Pulmonary artery endothelial cell (primary cell): ENCODE results near the gene CCDC138. TPM values are rescaled to one million over a fixed set of nuclear protein-coding genes. Genes with fewer than 3 reads are reported as not detected.
"Not testable (repeated sequence)": the region's sequence is repeated elsewhere in the genome, so short reads cannot be mapped to it uniquely, and the experiment has no call there.

Experiments used
- DNase-seq: peaks from one replicate; pipeline ENCODE4 v3.0.0-alpha.2; 2011; ENCODE audit warnings: low read depth, low spot score
- total RNA-seq: library from RNA; depleted of rRNA; stranded (reverse); fragments of >200 nt; gene quantifications from 2 replicates; pipeline ENCODE4 v1.2.3, GENCODE V29; 2014

Gene CCDC138, protein sequence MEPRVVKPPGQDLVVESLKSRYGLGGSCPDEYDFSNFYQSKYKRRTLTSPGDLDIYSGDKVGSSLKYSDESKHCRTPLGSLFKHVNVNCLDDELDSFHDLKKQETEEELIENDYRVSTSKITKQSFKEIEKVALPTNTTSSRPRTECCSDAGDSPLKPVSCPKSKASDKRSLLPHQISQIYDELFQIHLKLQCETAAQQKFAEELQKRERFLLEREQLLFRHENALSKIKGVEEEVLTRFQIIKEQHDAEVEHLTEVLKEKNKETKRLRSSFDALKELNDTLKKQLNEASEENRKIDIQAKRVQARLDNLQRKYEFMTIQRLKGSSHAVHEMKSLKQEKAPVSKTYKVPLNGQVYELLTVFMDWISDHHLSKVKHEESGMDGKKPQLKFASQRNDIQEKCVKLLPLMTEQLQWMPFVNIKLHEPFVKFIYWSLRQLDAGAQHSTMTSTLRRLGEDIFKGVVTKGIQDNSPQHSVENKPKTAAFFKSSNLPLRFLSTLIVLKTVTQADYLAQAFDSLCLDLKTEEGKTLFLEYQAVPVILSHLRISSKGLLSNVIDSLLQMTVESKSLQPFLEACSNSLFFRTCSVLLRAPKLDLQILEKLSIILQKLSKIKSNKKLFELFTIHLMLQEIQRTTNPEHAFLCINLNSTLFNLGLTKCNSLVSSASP
- total RNA-seq, result 7.3 and 10.3 TPM in 2 replicates

DNA sequence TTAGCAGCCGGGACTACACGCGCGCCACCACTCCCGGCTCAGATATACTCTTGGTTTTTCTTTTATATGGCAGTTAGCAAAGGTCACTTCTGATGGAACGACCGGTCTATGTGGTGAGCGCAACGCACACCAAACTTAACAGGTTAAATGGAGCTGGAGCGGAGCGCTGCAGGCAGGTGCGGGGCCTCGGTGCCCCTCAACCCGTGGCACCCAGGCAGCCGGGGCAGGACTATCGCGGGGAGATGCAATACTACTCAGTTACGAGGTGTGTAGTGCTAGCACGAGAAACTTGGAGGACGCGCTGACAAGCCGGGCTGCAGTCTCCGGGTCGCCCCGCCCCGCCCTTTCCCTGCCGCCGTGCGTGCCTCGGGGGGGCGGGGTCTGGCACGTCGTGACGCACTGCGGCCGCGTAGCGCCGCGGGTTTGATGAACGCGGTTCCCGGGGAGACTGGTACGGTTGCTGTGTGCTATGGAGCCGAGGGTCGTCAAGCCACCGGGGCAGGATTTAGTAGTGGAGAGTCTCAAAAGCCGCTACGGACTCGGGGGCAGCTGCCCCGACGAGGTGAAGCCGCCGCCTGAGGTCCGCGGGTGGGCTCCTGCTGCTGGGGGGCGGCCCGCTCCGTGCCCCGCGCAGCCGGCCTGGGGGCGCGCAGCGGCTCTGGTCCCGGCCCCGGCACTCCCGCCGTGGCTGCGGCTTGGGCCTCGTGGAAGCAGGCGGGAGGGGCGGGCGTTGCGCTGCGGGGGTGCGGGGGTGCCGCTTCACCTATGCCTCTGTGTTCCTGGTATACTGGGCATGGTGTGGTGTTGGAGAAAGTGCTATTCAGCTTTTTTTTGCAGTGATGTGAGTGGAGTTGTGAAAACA is at the start of gene CCDC138:
CCDC138 (plus strand) TSS at position 418 of the 862 bp plus-strand sequence; CDS start at position 470, 52 bp downstream.
- peak; percentile 48 for DNase-seq

DNA sequence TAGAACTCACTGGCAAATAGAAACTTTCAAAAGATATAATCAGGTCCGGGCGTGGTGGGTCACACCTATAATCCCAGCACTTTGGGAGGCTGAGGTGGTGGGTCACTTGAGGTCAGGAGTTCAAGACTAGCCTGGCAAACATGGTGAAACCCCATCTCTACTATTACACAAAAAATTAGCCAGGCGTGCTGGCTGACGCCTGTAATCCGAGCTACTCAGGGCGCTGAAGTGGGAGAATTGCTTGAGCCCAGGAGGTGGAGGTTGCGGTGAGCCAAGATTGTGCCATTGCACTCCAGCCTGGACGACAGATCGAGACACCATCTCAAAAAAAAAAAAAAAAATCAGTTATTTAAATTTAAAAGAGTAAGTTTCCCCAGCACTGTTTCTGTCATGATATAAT is 28.6 kb upstream of the CCDC138 start:
- DNase-seq, result not testable (repeated sequence)

DNA sequence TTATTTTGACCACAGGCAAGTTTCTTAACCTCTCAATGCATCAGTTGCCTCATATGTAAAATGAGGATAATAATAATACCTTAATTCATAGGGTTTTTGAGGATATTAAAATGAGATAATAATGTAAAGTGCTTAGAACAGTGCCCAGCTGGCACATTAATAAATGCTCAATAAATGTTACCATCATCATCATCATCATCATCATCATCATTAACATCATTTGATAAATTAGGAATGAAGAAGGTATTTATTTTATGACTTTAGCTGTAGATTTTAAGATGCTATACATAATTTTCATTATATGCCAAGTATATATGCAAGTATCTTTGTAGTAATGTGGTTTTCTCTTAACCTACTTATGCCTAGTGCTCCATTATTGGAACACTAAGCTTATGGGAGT is 24.0 kb upstream of the CCDC138 start:
- DNase-seq, result not testable (repeated sequence)

DNA sequence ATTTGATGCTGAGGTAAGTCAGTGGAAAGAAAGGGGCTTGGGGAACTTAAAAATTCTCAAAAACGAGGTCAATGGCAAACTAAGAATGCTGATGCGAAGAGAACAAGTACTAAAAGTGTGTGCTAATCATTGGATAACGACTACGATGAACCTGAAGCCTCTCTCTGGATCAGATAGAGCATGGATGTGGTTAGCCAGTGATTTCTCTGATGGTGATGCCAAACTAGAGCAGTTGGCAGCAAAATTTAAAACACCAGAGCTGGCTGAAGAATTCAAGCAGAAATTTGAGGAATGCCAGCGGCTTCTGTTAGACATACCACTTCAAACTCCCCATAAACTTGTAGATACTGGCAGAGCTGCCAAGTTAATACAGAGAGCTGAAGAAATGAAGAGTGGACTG is 19.9 kb upstream of the CCDC138 start:
- not testable (repeated sequence) for DNase-seq

DNA sequence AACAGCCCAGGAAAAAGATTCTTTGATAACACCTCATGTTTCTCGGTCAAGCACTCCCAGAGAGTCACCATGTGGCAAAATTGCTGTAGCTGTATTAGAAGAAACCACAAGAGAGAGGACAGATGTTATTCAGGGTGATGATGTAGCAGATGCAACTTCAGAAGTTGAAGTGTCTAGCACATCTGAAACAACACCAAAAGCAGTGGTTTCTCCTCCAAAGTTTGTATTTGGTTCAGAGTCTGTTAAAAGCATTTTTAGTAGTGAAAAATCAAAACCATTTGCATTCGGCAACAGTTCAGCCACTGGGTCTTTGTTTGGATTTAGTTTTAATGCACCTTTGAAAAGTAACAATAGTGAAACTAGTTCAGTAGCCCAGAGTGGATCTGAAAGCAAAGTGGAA is 18.7 kb upstream of the CCDC138 start:
- not testable (repeated sequence) for DNase-seq

DNA sequence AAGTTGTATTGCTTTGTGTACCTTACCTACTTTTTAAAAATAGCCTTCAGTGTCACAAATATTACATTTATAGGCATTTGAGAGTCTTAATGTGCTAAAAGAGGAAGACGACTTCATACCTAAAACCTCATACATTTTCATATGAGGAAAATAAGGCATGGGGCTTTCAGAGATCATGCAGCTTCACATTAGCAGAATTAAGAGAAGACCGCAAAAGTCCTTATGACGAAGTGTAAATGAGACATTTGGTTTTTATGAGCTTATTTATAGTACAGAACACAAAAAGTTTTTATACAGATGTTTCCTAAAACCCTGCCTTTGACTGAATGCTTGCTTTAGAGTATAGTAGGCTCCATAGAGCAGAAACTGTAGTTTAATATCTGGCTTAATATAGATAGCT is 10.1 kb upstream of the CCDC138 start:
- no peak for DNase-seq

DNA sequence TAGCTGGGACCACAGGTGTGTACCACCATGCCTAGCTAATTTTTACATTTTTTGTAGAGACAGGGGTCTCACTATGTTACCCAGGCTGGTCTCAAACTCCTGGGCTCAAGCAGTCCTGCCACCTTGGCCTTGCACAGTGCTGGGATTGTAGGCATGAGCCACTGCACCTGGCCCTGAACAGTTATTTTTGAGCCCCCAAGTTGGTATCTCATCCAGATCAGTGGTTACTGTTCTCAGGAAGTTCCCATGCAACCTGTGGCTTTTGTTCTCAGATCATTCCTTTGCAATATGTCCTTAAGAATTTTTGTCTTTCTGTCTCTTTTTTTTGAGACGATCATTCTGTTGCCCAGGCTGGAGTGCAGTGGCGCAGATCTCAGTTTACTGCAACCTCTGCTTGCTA is 7.7 kb upstream of the CCDC138 start:
- no peak for DNase-seq

DNA sequence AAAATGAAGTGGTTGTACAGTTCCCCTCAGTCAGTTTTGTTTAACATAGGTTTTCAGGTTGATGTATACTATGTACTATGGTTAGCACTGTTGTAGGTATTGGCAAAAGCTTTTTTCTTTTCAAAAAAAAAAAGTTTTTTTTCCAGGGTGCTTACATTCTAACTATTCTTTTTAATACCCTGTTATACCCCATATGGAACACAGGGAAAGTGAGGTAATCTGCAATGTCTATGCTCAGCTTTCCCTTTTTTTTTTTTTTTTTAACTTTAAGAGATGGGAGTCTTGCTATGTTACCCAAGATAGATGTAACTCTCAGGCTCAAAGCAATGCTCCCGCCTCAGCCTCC is 590 bp upstream of the CCDC138 start:
- no peak for DNase-seq

DNA sequence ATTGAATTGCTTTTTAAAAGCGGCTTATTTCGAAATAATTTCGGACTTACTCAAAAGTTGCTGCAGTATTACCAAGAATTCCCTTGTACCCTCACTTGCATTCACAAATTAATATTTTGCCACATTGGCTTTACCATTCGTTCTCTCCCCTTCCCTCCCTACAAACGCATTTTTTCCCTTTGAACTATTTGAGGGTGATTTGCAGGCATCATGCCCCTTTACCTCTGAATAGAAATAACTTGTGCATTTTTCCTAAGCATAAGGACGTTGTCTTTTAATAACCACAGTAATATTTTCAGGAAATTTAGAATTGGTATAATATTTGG is 608 bp downstream of the CCDC138 start:
- DNase-seq, result no peak

DNA sequence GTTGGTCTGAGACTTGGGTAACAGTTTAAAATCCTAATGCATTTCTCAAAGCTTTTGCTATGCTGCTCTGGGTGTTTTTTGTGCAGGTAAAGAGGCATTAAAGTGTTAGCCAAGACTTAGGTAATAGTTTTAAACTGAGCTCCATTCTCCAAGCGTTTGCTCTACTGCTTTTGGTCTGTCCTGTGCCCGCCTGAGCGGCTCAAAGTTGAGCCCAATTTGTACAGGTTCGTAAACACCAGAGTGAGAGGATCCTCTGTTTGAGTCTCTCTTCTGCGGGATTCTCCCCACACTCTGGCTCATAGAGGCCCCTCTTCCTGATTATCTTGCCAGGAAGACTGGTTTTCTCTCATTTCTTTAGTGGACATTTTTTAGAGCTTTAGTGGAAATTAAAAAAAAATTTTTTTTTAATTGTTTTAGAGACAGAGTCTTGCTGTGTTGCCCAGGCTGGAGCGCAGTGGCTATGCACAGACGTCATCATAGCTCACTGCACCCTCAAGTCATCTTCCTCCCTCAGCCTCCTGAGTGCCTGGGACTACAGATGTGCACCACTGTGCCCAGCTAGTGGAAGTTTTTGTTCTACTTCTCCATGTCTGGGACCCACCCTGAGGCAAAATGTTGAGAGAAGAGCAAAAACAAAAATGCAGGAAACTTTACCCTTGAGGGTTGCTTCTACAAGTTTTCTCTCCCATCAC is 16.6 kb downstream of the CCDC138 start:
- no peak for DNase-seq

DNA sequence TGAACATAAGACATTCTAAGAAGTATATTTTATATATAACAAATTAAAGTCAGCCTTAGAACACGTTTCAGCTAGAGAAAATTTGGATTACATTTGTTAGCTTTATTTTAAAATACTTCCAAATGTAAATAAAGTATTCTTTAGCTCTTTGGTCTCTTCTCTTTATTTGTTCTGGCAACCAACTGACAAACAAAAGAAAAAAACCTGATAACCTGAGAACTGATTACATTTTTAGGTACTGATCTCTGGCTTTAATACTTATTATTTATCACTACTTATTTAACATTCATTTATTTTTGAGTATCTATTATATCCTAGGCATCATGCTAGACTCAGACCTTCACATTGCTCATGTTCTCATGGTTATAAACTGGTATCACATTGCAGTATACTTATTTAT is 18.5 kb downstream of the CCDC138 start:
- DNase-seq, result no peak

DNA sequence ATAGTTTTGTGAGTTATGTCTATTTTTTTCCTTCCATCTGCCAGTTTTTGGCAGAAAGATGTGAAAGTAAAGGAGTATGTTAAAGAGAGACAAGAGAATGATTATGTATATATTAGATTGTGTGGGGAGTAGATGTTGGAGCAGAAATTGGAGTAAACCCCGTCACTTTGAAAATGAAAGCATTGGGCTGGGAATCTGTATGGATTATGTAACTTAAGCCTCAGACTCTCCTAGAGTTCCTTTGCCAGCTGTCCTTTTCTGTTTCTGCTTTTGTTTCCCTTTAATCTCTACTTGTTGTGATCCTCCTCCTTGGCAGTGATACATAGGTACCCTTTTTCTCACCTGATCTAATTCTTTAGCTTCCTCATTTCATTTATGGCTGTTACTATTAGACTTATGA is 19.2 kb downstream of the CCDC138 start:
- no peak for DNase-seq

DNA sequence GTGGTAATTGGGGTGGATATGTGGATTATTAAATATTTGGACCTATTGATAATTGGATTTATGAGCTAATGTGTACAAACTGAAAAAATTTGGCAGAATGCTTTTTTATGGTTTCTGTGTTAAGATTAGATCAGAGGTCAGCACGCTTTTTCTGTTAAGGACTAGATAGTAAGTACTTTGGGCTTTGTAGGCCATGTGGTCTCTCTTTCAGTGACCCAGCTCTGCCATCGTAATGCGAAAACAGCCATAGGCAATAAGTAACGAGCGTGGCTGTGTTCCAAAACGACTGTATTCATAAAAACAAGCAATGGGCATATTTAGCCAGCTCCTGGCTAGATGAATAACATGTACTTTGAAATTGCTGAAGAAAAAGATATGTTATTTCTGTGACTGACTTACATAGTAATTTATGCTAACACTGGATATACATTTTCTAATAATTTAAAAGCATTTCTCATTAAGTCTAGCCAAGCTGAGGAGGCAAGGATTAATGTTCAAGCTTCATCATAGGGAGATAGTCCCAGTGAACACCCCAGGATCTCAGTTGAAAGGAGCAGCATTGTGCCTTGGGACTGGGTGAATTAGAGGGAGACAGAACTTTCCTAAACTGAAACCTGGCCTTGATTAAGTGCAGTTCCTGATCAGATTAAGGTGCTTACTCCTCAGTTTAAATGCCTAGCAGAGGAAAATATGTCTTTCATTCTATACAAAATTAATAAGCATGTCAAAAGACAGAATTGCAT is 20.0 kb downstream of the CCDC138 start:
- DNase-seq, result no peak

DNA sequence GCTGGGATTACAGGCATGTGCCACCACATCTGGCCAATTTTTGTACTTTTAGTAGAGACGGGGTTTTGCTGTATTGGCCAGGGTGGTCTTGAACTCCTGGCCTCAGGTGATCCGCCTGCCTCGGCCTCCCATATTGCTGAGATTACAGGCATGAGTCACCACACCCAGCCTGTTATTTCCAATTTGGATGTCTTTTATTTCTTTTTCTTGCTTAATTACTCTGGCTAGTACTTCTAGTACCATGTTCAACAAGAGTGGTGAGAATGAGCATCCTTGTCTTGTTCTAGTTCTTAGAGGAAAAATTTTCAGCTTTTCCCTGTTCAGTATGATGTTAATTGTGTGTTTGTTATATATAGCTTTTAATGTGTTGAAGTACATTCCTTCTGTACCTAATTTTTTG is 23.4 kb downstream of the CCDC138 start:
- DNase-seq, result no peak

DNA sequence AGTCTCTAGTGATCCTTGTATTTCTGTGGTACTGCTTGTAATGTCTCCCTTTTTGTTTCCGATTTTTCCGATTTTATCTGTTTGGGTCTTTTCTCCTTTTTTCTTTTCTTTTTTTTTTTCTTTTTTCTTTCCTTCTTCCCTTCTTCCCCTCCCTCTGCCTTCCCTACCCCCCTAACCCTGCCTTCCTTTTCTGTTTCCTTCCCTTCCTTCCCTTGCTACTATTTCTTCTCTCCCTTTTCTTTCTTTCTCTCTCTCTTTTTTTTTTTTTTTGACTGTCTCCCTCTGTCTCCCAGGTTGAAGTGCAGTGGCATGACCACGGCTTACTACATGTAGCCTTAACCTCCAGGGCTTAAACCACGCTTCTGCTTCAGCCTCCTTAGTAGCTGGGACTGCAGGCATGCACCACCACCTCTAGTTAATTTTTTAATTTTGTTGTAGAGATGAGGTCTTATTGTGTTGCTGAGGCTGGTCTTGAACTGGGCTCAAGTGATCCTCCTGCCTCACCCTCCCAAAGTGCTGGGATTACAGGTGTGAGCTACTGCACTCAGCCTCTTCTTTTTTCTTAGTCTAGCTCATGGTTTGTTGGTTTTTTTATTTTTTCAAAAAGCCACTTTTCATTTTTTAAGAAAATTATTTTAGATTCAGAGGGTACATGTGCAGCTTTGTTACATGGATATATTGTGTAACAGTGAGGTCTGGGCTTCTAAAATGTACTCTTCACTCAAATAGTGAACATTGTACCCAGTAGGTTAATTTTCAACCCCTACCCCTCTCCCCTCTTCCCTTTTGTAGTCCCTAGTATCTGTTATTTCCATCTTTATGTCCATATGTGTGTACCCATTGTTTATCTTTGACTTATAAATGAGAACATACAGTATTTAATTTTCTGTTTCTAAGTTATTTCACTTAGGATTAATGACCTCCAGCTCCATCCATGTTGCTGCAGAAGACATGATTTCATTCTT is 24.7 kb downstream of the CCDC138 start:
- no peak for DNase-seq

DNA sequence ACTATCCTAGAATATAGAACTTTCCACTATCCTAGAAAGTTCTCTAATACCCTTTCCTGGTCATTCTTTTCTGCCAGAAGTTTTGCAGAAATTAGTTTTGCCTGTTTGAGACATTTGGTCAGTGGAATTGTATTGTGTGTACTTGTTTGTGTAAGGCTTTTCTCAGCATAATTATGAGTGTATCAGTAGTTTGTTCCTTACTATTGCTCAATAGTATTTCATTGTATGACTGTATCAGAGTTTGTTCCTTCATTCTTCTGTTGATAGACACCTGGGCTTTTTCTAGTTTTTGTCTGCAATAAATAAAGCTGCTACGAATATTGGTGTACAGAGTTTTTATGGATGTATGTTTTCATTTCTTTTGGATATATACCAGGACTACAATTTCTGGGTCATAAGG is 27.2 kb downstream of the CCDC138 start:
- DNase-seq, result no peak

DNA sequence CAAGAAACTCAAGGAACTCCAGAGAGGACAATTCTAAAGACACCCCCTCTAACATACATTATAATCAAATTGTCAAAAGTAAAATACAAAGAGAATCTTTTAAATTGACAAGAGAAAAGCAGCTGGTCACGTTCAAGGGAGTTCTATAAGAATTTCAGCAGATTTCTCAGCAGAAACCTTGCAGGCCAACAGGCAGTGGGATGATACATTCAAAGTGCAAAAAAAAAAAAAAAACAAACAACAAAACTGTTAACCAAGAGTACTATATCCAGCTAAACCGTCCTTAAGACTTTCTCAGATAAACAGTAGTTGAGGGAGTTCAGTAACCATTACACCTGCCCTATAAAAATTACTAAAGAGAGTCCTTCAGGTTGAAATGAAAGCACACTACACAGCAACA is 33.9 kb downstream of the CCDC138 start:
- DNase-seq, result no peak

DNA sequence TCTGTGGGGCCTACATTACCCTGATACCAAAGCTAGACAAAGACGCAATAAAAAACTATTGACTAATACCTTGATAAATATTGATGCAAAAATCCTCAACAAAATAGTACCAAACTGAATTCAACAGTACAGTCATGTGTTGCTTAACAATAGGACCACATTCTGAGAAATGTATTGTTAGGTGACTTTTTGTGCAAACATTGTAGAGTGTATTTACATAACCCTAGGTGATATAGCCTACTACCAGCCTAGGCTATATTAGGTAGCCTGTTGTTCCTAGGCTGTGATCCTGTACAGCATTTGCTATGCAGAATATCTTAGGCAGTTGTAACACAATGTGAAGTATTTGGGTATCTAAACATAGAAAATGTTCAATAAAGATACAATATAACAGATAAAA is 36.7 kb downstream of the CCDC138 start:
- DNase-seq, result no peak

DNA sequence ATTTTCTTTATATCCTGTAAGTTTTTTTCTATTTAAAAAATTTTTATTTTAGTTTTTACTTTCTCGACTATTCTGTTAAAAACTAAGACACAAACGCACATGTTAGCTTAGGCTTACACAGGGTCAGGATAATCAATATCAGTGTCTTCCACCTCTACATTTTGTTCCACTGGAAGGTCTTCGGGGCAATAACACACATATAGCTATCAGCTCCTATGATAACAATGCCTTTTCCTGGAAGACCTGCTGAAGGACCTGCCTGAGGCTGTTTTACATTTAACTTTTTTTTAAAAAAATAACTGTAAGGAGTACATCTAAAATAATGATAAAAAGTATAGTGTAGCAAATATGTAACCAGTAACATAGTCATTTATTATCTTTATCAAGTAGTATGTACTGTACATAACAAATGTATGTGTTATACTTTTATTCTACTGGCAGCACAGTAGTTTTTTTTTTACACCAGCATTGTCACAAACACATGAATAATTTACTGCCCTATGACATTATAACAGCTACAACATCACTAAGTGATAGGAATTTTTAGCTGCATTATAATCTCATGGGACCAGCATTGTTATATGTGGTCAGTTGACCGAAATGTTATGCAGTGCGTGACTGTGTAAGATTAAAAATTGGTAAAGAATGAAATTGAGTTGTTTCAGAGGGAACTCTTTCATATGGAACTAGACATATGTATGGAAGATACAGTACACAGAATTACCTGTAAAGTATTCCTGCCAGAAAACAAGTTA is 37.9 kb downstream of the CCDC138 start:
- DNase-seq, result no peak
